Hepatocyte (in vitro differentiated cells): Measurements from ENCODE around the gene ZNF644. TPM values are rescaled to one million over a fixed set of nuclear protein-coding genes. Genes with fewer than 3 reads are reported as not detected.

Source experiments
- DNase-seq: peaks from one replicate; pipeline ENCODE4 v3.0.0-alpha.2; 2016; ENCODE audit warnings: low spot score
- H2AFZ ChIP-seq: fragments of 200-600 bp; sonication (generic); 2 replicates; pipeline ENCODE4 v1.6.0; 2016; ENCODE audit warnings: antibody characterized with exemption, mild to moderate bottlenecking
- H3K27ac ChIP-seq: fragments of 200-600 bp; sonication (generic); 2 replicates; pipeline ENCODE4 v1.5.1; 2016; ENCODE audit warnings: mild to moderate bottlenecking
- H3K27me3 ChIP-seq: fragments of 200-600 bp; sonication (generic); 2 replicates; pipeline ENCODE4 v1.6.1; 2016
- H3K36me3 ChIP-seq: fragments of 200-600 bp; sonication (generic); replicated peaks from 2 replicates; pipeline ENCODE4 v1.5.1; 2016; ENCODE audit warnings: low read depth; ENCODE audit not compliant: insufficient read depth
- H3K4me1 ChIP-seq: fragments of 200-600 bp; sonication (generic); 2 replicates; pipeline ENCODE4 v1.5.1; 2016; ENCODE audit warnings: mild to moderate bottlenecking, moderate library complexity; ENCODE audit not compliant: insufficient read depth
- H3K4me2 ChIP-seq: fragments of 200-600 bp; sonication (generic); 2 replicates; pipeline ENCODE4 v1.6.0; 2016
- H3K4me3 ChIP-seq: fragments of 200-600 bp; sonication (generic); 2 replicates; pipeline ENCODE4 v1.5.1; 2016; ENCODE audit warnings: mild to moderate bottlenecking
- H3K79me2 ChIP-seq: fragments of 200-600 bp; sonication (generic); 2 replicates; pipeline ENCODE4 v1.6.0; 2017; ENCODE audit warnings: mild to moderate bottlenecking
- H3K9me2 ChIP-seq: fragments of 200-600 bp; sonication (generic); replicated peaks from 2 replicates; pipeline ENCODE4 v1.6.0; 2017; ENCODE audit warnings: mild to moderate bottlenecking; ENCODE audit not compliant: insufficient read depth
- H3K9me3 ChIP-seq: fragments of 200-600 bp; sonication (generic); 2 replicates; pipeline ENCODE4 v1.5.1; 2016; ENCODE audit warnings: low read depth, mild to moderate bottlenecking
- H4K20me1 ChIP-seq: fragments of 200-600 bp; sonication (generic); 2 replicates; pipeline ENCODE4 v1.6.0; 2016; ENCODE audit warnings: mild to moderate bottlenecking; ENCODE audit not compliant: insufficient read depth, poor library complexity, severe bottlenecking
- CTCF ChIP-seq: fragments of 200-600 bp; sonication (generic); IDR thresholded peaks from 2 replicates; pipeline ENCODE4 v1.5.1; 2016; ENCODE audit warnings: antibody characterized with exemption, mild to moderate bottlenecking; ENCODE audit not compliant: poor library complexity
- EZH2 ChIP-seq: fragments of 200-600 bp; sonication (generic); IDR thresholded peaks from 2 replicates; pipeline ENCODE4 v1.6.1; 2016; ENCODE audit warnings: antibody characterized with exemption, mild to moderate bottlenecking, borderline replicate concordance
- EZH2phosphoT487 ChIP-seq: fragments of 200-600 bp; sonication (generic); IDR thresholded peaks from one replicate; pipeline ENCODE4 v1.6.1; 2018; ENCODE audit warnings: antibody characterized with exemption, mild to moderate bottlenecking, low read depth, moderate library complexity; ENCODE audit not compliant: unreplicated experiment, severe bottlenecking
- WGBS: methylation state at CpG from one replicate; pipeline ENCODE4 v1.1.6; 2016; ENCODE audit warnings: low lambda C conversion rate; ENCODE audit errors: missing lambda C conversion rate; 5-methylcytosine and 5-hydroxymethylcytosine counted together
- polyA plus RNA-seq: library from polyadenylated mRNA; unstranded; fragments of >200 nt; fragmentation: Nextera tagmentation; extraction: Ambion mirVana; gene quantifications from 2 replicates; pipeline ENCODE4 v1.2.1, GENCODE V29; 2016
- total RNA-seq: library from RNA; depleted of rRNA; stranded (reverse); fragments of >200 nt; gene quantifications from 2 replicates; pipeline ENCODE4 v1.2.3, GENCODE V29; 2014

Gene ZNF644
- total and polyA plus RNA-seq, 2 experiments from 2014 or later, result 39.8 to 78.7 TPM

GRCh38 chr1:91036894-91037829 lies 15.3 kb upstream of the ZNF644 start:
- no peaks in the 10 kb centered on the region for H3K9me2 ChIP-seq
- no peaks in the 10 kb centered on the region for H3K79me2 ChIP-seq
- no peaks in the 10 kb centered on the region for H3K36me3 ChIP-seq
- H3K27ac ChIP-seq, result peak overlapping the region; percentile 61
- H3K9me3 ChIP-seq, result no peaks in the 10 kb centered on the region
- WGBS, result 67% methylated on average over 4 of the region's 4 CpGs
- H3K4me2 ChIP-seq, result peak overlapping the region; percentile 52
- no peaks in the 10 kb centered on the region for H3K27me3 ChIP-seq
- TF ChIP-seq EZH2 (no peak), EZH2phosphoT487 (no peak), CTCF (no peak)
- H2AFZ ChIP-seq, result no peak overlapping the region
- H3K4me3 ChIP-seq, result no peak overlapping the region
- peak; percentile 51 for DNase-seq
- no peaks in the 10 kb centered on the region for H3K4me1 ChIP-seq
- no peaks in the 10 kb centered on the region for H4K20me1 ChIP-seq

DNA sequence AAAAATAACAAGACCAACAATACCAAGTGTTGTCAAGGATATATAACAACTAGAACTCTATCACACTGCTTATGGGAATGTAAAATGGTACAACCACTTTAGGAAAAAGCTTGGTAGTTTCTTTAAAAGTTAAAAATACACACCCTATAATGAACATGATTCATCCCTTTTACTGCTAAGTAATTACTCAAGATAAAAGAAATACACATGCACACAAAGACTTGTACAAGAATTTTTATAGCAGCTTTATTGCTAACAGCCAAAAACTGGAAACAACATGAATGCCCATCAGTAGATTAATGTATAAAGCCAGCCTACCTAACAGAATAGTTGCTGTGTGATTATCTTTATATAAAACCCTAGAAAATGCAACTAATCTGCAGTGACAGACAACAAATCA lies 10.5 kb upstream of the ZNF644 start:
- Histone ChIP-seq H3K27me3 (no peaks in the 10 kb centered on the region), H3K36me3 (no peaks in the 10 kb centered on the region), H3K79me2 (no peaks in the 10 kb centered on the region), H3K9me2 (no peaks in the 10 kb centered on the region), H2AFZ (no peak overlapping the region), H3K27ac (no peak overlapping the region), H3K4me2 (no peak overlapping the region), H4K20me1 (no peaks in the 10 kb centered on the region), H3K4me1 (no peaks in the 10 kb centered on the region), H3K9me3 (no peaks in the 10 kb centered on the region), H3K4me3 (no peak overlapping the region)
- DNase-seq, result no peak
- TF ChIP-seq EZH2, result no peak
- no peak for TF ChIP-seq EZH2phosphoT487
- TF ChIP-seq CTCF, result no peak

DNA sequence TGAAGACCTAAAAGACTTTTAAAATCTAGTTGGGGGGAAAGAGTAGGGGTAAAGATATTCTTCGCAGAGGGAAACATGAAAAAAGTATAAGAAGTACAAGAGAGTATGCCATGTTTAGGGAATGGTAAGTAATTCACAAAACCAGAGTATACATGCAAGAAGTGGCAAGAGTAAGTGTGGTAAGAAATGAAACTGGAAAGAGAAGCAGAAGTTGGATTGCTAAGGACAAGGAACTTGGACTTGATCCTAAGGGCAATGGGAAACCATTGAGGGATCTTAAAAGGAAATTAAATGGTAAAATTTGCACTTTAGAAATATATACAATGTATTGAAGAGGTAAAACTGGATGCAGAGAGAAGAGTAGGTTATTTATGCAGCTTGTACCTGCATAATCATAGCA lies 9.2 kb upstream of the ZNF644 start:
- Histone ChIP-seq H3K27ac (no peak overlapping the region), H3K4me1 (no peaks in the 10 kb centered on the region), H3K9me2 (no peaks in the 10 kb centered on the region), H3K4me2 (no peak overlapping the region), H3K4me3 (no peak overlapping the region), H2AFZ (no peak overlapping the region), H3K36me3 (no peaks in the 10 kb centered on the region), H4K20me1 (no peaks in the 10 kb centered on the region), H3K27me3 (no peaks in the 10 kb centered on the region), H3K9me3 (no peaks in the 10 kb centered on the region), H3K79me2 (no peaks in the 10 kb centered on the region)
- TF ChIP-seq EZH2, result no peak
- no peak for TF ChIP-seq EZH2phosphoT487
- TF ChIP-seq CTCF, result no peak
- DNase-seq, result no peak
- whole genome bisulfite sequencing, result 96% methylated on average over 1 of the region's 1 CpG
